KMS-11 (cell line): ENCODE measurements around the gene SEMA3D.

ENCODE experiments used
- H2AFZ ChIP-seq: fragments of 200-600 bp; sonication (generic); 2 replicates; pipeline ENCODE4 v1.6.1; 2016; ENCODE audit warnings: antibody characterized with exemption, mixed run types, low read depth
- H3K27ac ChIP-seq: fragments of 200-600 bp; sonication (generic); 2 replicates; pipeline ENCODE4 v1.6.1; 2016; ENCODE audit warnings: mild to moderate bottlenecking, mixed run types
- H3K27me3 ChIP-seq: fragments of 200-600 bp; sonication (generic); 2 replicates; pipeline ENCODE4 v1.6.1; 2017; ENCODE audit warnings: mild to moderate bottlenecking, low read depth, mixed run types, moderate library complexity; ENCODE audit not compliant: insufficient read depth
- H3K36me3 ChIP-seq: fragments of 200-600 bp; sonication (generic); 2 replicates; pipeline ENCODE4 v1.6.1; 2017; ENCODE audit warnings: mild to moderate bottlenecking, mixed run types; ENCODE audit not compliant: insufficient read depth
- H3K4me1 ChIP-seq: fragments of 200-600 bp; sonication (generic); 2 replicates; pipeline ENCODE4 v1.6.1; 2016; ENCODE audit warnings: mild to moderate bottlenecking, low read depth, mixed run types; ENCODE audit not compliant: poor library complexity, severe bottlenecking
- H3K4me2 ChIP-seq: fragments of 200-600 bp; sonication (generic); 2 replicates; pipeline ENCODE4 v1.7.0; 2016; ENCODE audit warnings: mild to moderate bottlenecking, mixed run types
- H3K4me3 ChIP-seq: fragments of 200-600 bp; sonication (generic); IDR thresholded peaks from 2 replicates; pipeline ENCODE4 v1.6.1; 2017; ENCODE audit warnings: low read depth, low read length, mixed read lengths; ENCODE audit not compliant: insufficient read depth
- H3K79me2 ChIP-seq: fragments of 200-600 bp; sonication (generic); 2 replicates; pipeline ENCODE4 v1.6.1; 2016; ENCODE audit warnings: low read depth, mixed run types; ENCODE audit not compliant: insufficient read depth
- H3K9ac ChIP-seq: fragments of 200-600 bp; sonication (generic); 2 replicates; pipeline ENCODE4 v1.6.1; 2016; ENCODE audit warnings: mild to moderate bottlenecking, mixed run types
- H4K20me1 ChIP-seq: fragments of 200-600 bp; sonication (generic); 2 replicates; pipeline ENCODE4 v1.6.1; 2016; ENCODE audit warnings: mild to moderate bottlenecking, mixed run types; ENCODE audit not compliant: insufficient read depth
- TF ChIP-seq, protein P1 (sequence below): fragments of 200-600 bp; sonication (generic); conservative IDR thresholded peaks from 2 replicates; pipeline ENCODE4 v1.6.1; 2017; ENCODE audit warnings: low read depth, mild to moderate bottlenecking, antibody characterized with exemption, low read length, moderate library complexity, mixed read lengths

Gene SEMA3D

DNA sequence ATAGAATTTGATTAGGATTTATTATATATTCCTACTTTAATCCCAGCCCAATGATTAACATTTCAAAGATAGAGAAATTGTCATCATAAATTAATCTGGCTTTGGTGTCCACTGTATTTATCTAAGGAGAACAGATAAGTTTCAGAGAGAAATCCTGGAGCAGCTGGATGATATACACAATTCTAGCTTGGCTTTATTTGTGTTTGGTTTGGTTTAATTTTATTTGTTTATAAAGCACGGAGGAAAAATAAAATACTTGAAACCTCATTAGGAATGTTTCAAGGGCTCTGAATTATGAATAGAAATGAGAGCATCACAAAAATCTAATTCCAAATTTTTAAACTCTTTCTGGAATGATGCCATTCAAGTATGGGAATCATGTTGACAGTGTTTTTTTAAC, 42.1 kb downstream of the SEMA3D start:
- H3K4me1 ChIP-seq, result no peaks in the 10 kb centered on the region
- H3K27me3 ChIP-seq, result no peaks in the 10 kb centered on the region
- H3K36me3 ChIP-seq, result no peaks in the 10 kb centered on the region
- H2AFZ ChIP-seq, result no peak overlapping the region
- H3K27ac ChIP-seq, result no peak overlapping the region
- no peaks in the 10 kb centered on the region for H4K20me1 ChIP-seq
- TF ChIP-seq, protein P1, sequence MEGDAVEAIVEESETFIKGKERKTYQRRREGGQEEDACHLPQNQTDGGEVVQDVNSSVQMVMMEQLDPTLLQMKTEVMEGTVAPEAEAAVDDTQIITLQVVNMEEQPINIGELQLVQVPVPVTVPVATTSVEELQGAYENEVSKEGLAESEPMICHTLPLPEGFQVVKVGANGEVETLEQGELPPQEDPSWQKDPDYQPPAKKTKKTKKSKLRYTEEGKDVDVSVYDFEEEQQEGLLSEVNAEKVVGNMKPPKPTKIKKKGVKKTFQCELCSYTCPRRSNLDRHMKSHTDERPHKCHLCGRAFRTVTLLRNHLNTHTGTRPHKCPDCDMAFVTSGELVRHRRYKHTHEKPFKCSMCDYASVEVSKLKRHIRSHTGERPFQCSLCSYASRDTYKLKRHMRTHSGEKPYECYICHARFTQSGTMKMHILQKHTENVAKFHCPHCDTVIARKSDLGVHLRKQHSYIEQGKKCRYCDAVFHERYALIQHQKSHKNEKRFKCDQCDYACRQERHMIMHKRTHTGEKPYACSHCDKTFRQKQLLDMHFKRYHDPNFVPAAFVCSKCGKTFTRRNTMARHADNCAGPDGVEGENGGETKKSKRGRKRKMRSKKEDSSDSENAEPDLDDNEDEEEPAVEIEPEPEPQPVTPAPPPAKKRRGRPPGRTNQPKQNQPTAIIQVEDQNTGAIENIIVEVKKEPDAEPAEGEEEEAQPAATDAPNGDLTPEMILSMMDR, result no peak
- no peak overlapping the region for H3K4me3 ChIP-seq
- no peak overlapping the region for H3K4me2 ChIP-seq
- H3K79me2 ChIP-seq, result no peaks in the 10 kb centered on the region
- H3K9ac ChIP-seq, result no peak overlapping the region

DNA sequence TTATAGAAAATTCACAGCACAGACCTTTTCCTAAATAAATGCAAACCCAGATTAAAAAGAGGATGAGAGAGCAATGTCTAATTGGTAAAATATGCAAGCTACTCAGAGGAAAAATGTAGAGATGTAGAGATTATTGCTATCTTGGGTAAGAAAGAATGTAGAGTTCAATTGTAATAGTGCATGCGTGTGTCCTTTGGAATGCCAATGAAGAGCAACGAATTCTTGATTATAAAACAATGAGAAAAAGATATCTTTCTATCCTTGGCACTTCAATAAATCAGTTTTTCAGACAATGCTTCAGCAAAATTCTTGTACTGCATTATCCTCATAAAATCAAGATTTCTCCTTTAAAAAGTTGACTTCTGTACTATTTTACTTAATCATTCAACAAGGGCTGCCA, 50.9 kb downstream of the SEMA3D start:
- no peaks in the 10 kb centered on the region for H3K4me1 ChIP-seq
- H3K9ac ChIP-seq, result no peak overlapping the region
- no peak overlapping the region for H2AFZ ChIP-seq
- H3K4me3 ChIP-seq, result no peak overlapping the region
- no peaks in the 10 kb centered on the region for H4K20me1 ChIP-seq
- H3K27ac ChIP-seq, result no peak overlapping the region
- H3K27me3 ChIP-seq, result no peaks in the 10 kb centered on the region
- peaks cover 3% of the 10 kb centered on the region; the same call in 1 of the 2 replicates for H3K36me3 ChIP-seq
- no peaks in the 10 kb centered on the region for H3K79me2 ChIP-seq
- H3K4me2 ChIP-seq, result no peak overlapping the region
- TF ChIP-seq, protein P1, result no peak

DNA sequence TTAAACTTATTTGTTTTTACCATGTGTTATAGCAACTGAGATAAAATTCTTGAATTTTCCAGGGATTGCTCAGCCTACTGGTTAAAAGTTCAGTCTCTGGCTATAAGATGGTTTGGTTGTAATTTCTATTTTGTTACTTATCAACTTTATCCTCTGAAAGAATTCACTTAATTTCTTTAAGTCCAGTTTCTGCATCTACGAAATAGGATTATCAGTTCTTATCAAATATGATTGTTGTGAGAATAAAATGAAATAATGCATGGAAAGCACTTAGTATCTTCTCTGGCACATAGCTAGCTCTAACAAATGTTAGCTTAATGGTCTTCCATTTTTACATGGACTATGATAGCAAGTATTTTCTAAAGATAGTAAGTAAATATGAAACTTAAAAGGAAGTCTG, 53.3 kb downstream of the SEMA3D start:
- Histone ChIP-seq H2AFZ (no peak overlapping the region), H3K79me2 (no peaks in the 10 kb centered on the region), H3K4me3 (no peak overlapping the region), H3K9ac (no peak overlapping the region), H4K20me1 (no peaks in the 10 kb centered on the region), H3K27me3 (no peaks in the 10 kb centered on the region), H3K36me3 (peaks cover 3% of the 10 kb centered on the region; the same call in 1 of the 2 replicates), H3K4me2 (no peak overlapping the region), H3K4me1 (no peaks in the 10 kb centered on the region), H3K27ac (no peak overlapping the region)
- TF ChIP-seq, protein P1, result no peak

DNA sequence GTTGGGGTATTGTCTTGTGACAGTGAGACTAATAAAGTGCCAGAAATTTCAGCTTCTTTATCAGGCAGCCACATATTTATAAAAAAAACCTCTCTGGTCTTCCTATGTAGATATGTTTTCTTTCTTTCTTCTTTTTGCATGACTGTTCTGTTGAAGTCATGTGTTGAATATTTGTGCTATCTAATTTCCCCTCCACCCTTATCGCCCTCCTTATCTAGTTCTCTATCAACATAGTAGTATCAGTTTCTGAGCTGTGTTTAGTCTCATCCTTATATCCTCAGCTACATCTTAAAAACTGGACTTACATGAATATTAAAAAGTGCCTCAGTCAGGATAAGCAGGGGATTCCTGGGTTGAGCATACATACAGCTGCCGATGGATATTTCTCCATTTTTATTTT, 53.9 kb downstream of the SEMA3D start:
- Histone ChIP-seq H3K4me2 (no peak overlapping the region), H3K79me2 (no peaks in the 10 kb centered on the region), H3K27ac (no peak overlapping the region), H4K20me1 (no peaks in the 10 kb centered on the region), H2AFZ (no peak overlapping the region), H3K4me1 (no peaks in the 10 kb centered on the region), H3K4me3 (no peak overlapping the region), H3K9ac (no peak overlapping the region), H3K36me3 (peaks cover 3% of the 10 kb centered on the region; the same call in 1 of the 2 replicates), H3K27me3 (no peaks in the 10 kb centered on the region)
- TF ChIP-seq, protein P1, result no peak
